ENCODE measurements around the gene DDX31.

The DDX31 gene

GRCh38 chr9:132545578-132545977, 124.2 kb downstream of the DDX31 start:
- Histone ChIP-seq H3K9me3 (no peaks in the 10 kb centered on the region), H3K36me3 (replicated peaks) (no peaks in the 10 kb centered on the region), H3K4me3 (no peak overlapping the region), H3K27me3 (ENCODE audit: low read depth) (no peaks in the 10 kb centered on the region), H3K4me1 (peaks cover 13% of the 10 kb centered on the region)
- no peak for DNase-seq (ENCODE audit: low spot score in 2 of 2)
- in situ Hi-C loops (cut with MboI; ENCODE audit: low sequenced_read_pairs), result no loop called here

- Histone ChIP-seq H3K9me3 (no peaks in the 10 kb centered on the region), H3K27me3 (ENCODE audit: low read depth) (no peaks in the 10 kb centered on the region), H3K36me3 (replicated peaks) (no peaks in the 10 kb centered on the region), H3K4me1 (peaks cover 26% of the 10 kb centered on the region), H3K4me3 (no peak overlapping the region)
- in situ Hi-C loops (cut with MboI; ENCODE audit: low sequenced_read_pairs), result no loop called here
- DNase-seq (ENCODE audit: low spot score in 2 of 2), result no peak
Observed at GRCh38 chr9:132543960-132544359, 125.8 kb downstream of the DDX31 start.

GRCh38 chr9:132543251-132543650, 126.5 kb downstream of the DDX31 start:
- Histone ChIP-seq H3K4me3 (no peak overlapping the region), H3K27me3 (ENCODE audit: low read depth) (no peaks in the 10 kb centered on the region)
- no peak for DNase-seq (ENCODE audit: low spot score in 2 of 2)

More at GRCh38 chr9:132543251-132543650, 126.5 kb downstream of the DDX31 start:
- no peaks in the 10 kb centered on the region for H3K9me3 ChIP-seq
- peaks cover 26% of the 10 kb centered on the region for H3K4me1 ChIP-seq
- no peaks in the 10 kb centered on the region for H3K36me3 ChIP-seq (replicated peaks)
- in situ Hi-C loops (cut with MboI; ENCODE audit: low sequenced_read_pairs), result no loop called here

Measured in HAP-1 (cell line).